ENCODE measurements around the gene GSPT1.

Gene GSPT1

GRCh38 chr16:11914210-11915113, 1.3 kb downstream of the GSPT1 start:
- no peak for TF ChIP-seq CTCF (conservative IDR thresholded peaks at IDR 0.05)
- peak overlapping the region; percentile 93 for H3K27ac ChIP-seq

GRCh38 chr16:11913425-11914079, 2.2 kb downstream of the GSPT1 start:
- H3K27ac ChIP-seq = peak overlapping the region; percentile 93
- no peak for TF ChIP-seq CTCF (conservative IDR thresholded peaks at IDR 0.05)

- peak overlapping the region; percentile 15; the same call in 1 of the 2 replicates for H3K27ac ChIP-seq
- TF ChIP-seq CTCF (conservative IDR thresholded peaks at IDR 0.05) = no peak
Observed at GRCh38 chr16:11909653-11910545, 5.9 kb downstream of the GSPT1 start.

GRCh38 chr16:11907160-11907970, 8.4 kb downstream of the GSPT1 start:
- TF ChIP-seq CTCF (conservative IDR thresholded peaks at IDR 0.05) = no peak
- H3K27ac ChIP-seq = no peak overlapping the region

GRCh38 chr16:11903906-11904305, 11.8 kb downstream of the GSPT1 start:
- no peak overlapping the region for H3K27ac ChIP-seq
- no peak for TF ChIP-seq CTCF (conservative IDR thresholded peaks at IDR 0.05)

GRCh38 chr16:11901091-11901490, 14.7 kb downstream of the GSPT1 start:
- TF ChIP-seq CTCF (conservative IDR thresholded peaks at IDR 0.05) = no peak
- H3K27ac ChIP-seq = no peak overlapping the region

Data from VCaP (cell line).